KMS-11 (cell line): Measurements from ENCODE around the gene SBNO1.
"Not testable (repeated sequence)": the region's sequence is repeated elsewhere in the genome, so short reads cannot be mapped to it uniquely, and the experiment has no call there.

Experiments
- H2AFZ ChIP-seq: fragments of 200-600 bp; sonication (generic); 2 replicates; pipeline ENCODE4 v1.6.1; 2016; ENCODE audit warnings: antibody characterized with exemption, mixed run types, low read depth
- H3K27ac ChIP-seq: fragments of 200-600 bp; sonication (generic); 2 replicates; pipeline ENCODE4 v1.6.1; 2016; ENCODE audit warnings: mild to moderate bottlenecking, mixed run types
- H3K27me3 ChIP-seq: fragments of 200-600 bp; sonication (generic); 2 replicates; pipeline ENCODE4 v1.6.1; 2017; ENCODE audit warnings: mild to moderate bottlenecking, low read depth, mixed run types, moderate library complexity; ENCODE audit not compliant: insufficient read depth
- H3K36me3 ChIP-seq: fragments of 200-600 bp; sonication (generic); 2 replicates; pipeline ENCODE4 v1.6.1; 2017; ENCODE audit warnings: mild to moderate bottlenecking, mixed run types; ENCODE audit not compliant: insufficient read depth
- H3K4me1 ChIP-seq: fragments of 200-600 bp; sonication (generic); 2 replicates; pipeline ENCODE4 v1.6.1; 2016; ENCODE audit warnings: mild to moderate bottlenecking, low read depth, mixed run types; ENCODE audit not compliant: poor library complexity, severe bottlenecking
- H3K4me2 ChIP-seq: fragments of 200-600 bp; sonication (generic); 2 replicates; pipeline ENCODE4 v1.7.0; 2016; ENCODE audit warnings: mild to moderate bottlenecking, mixed run types
- H3K4me3 ChIP-seq: fragments of 200-600 bp; sonication (generic); IDR thresholded peaks from 2 replicates; pipeline ENCODE4 v1.6.1; 2017; ENCODE audit warnings: low read depth, low read length, mixed read lengths; ENCODE audit not compliant: insufficient read depth
- H3K79me2 ChIP-seq: fragments of 200-600 bp; sonication (generic); 2 replicates; pipeline ENCODE4 v1.6.1; 2016; ENCODE audit warnings: low read depth, mixed run types; ENCODE audit not compliant: insufficient read depth
- H3K9ac ChIP-seq: fragments of 200-600 bp; sonication (generic); 2 replicates; pipeline ENCODE4 v1.6.1; 2016; ENCODE audit warnings: mild to moderate bottlenecking, mixed run types
- H4K20me1 ChIP-seq: fragments of 200-600 bp; sonication (generic); 2 replicates; pipeline ENCODE4 v1.6.1; 2016; ENCODE audit warnings: mild to moderate bottlenecking, mixed run types; ENCODE audit not compliant: insufficient read depth
- TF ChIP-seq, protein P1 (sequence below): fragments of 200-600 bp; sonication (generic); conservative IDR thresholded peaks from 2 replicates; pipeline ENCODE4 v1.6.1; 2017; ENCODE audit warnings: low read depth, mild to moderate bottlenecking, antibody characterized with exemption, low read length, moderate library complexity, mixed read lengths

SBNO1 gene

DNA sequence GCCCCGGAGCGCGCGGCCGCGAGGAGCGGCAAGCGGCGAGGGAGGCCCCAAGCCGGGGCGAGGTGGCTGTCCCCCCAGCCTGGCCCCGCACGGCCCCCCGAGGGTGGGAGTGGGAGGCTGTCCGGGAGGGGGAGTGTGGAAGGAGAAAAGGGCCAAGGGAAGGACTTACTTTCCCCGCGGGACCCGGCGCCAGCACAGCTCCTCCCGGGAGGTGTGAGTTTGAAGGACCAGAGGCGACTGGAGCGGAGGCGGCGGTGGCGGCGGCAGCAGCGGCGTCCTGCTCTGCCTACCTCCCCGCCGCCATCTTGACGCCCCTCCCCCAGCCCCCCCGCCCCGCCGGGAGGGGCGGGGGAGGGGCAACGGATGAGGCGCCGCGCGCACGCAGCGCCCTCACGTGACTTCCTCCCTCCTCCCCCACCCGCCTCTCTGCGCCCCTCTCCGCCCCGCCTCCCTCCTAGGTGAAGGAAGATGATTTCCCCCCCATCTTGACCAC is at the start of gene SBNO1:
TSS of gene SBNO1 (minus strand) at position 316 of the 493 bp plus-strand sequence. CDS start 14,406 bp downstream, outside the sequence.
- H3K27me3 ChIP-seq, result no peaks in the 10 kb centered on the region
- H3K9ac ChIP-seq, result peak within 1 kb of the TSS; percentile 69
- H3K27ac ChIP-seq, result peak within 1 kb of the TSS; percentile 93
- no peak within 1 kb of the TSS for H3K4me3 ChIP-seq
- peak within 1 kb of the TSS; percentile 69 for H3K4me2 ChIP-seq
- H3K4me1 ChIP-seq, result no peaks in the 10 kb centered on the region
- peaks cover 47% of the 10 kb centered on the region for H3K79me2 ChIP-seq
- TF ChIP-seq, protein P1, sequence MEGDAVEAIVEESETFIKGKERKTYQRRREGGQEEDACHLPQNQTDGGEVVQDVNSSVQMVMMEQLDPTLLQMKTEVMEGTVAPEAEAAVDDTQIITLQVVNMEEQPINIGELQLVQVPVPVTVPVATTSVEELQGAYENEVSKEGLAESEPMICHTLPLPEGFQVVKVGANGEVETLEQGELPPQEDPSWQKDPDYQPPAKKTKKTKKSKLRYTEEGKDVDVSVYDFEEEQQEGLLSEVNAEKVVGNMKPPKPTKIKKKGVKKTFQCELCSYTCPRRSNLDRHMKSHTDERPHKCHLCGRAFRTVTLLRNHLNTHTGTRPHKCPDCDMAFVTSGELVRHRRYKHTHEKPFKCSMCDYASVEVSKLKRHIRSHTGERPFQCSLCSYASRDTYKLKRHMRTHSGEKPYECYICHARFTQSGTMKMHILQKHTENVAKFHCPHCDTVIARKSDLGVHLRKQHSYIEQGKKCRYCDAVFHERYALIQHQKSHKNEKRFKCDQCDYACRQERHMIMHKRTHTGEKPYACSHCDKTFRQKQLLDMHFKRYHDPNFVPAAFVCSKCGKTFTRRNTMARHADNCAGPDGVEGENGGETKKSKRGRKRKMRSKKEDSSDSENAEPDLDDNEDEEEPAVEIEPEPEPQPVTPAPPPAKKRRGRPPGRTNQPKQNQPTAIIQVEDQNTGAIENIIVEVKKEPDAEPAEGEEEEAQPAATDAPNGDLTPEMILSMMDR, result no peak
- peak within 1 kb of the TSS; percentile 77 for H2AFZ ChIP-seq
- H3K36me3 ChIP-seq, result no peaks in the 10 kb centered on the region
- H4K20me1 ChIP-seq, result no peaks in the 10 kb centered on the region

DNA sequence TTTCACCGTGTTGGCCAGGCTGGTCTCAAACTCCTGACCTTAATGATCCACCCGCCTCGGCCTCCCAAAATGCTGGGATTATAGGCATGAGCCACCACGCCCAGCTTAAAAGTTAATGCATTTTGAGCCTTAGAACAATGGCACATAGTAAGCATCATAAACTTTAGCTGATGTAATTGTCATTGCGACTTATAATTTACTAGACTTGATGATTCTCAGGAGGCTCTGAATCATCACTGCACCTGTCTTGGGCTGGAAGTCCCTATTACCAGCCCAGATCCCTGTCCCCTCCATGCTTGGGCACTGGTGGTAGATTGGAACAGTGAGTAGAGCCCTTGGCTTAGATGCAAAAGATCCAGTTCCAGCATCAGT is 45.4 kb upstream of the SBNO1 start:
- H3K27me3 ChIP-seq, result no peaks in the 10 kb centered on the region
- H3K79me2 ChIP-seq, result no peaks in the 10 kb centered on the region
- no peak overlapping the region for H2AFZ ChIP-seq
- H3K9ac ChIP-seq, result no peak overlapping the region
- no peak overlapping the region for H3K4me3 ChIP-seq
- H4K20me1 ChIP-seq, result no peaks in the 10 kb centered on the region
- no peaks in the 10 kb centered on the region for H3K36me3 ChIP-seq
- H3K27ac ChIP-seq, result no peak overlapping the region
- TF ChIP-seq, protein P1, result no peak
- H3K4me1 ChIP-seq, result no peaks in the 10 kb centered on the region
- no peak overlapping the region for H3K4me2 ChIP-seq

DNA sequence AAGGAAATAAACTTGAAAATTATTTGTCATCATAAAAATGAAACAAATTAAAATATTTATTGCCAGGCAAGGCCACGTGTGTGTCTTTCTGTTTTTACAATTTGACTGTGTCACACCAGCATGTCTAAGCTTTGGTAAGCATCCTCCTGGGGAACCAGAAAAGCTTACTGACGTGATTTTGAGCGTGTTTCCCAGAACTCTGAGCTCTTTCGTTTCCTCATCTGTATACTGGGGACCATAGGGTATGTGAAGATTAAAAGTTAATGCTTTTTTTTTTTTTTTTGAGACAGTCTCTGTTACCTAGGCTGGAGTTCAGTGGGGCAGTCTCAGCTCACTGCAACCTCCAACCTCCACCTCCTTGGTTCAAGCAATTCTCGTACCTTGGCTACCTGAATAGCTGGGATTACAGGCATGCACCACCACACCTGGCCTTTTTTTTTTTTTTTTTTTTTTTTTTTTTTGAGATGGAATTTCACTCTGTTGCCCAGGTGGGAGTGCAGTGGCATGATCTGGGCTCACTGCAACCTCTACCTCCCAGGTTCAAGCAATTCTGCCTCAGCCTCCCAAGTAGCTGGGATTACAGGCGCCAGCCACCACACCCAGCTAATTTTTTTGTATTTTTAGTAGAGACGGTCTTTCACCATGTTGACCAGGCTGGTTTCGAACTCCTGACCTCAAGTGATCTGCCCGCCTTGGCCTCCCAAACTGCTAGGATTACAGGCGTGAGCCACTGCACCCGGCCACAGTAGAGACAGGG is 44.8 kb upstream of the SBNO1 start:
- H3K27me3 ChIP-seq, H3K79me2 ChIP-seq, H3K9ac ChIP-seq, H2AFZ ChIP-seq, H3K4me2 ChIP-seq, H3K36me3 ChIP-seq, H3K4me1 ChIP-seq, H4K20me1 ChIP-seq, H3K27ac ChIP-seq, H3K4me3 ChIP-seq: not testable (repeated sequence)

DNA sequence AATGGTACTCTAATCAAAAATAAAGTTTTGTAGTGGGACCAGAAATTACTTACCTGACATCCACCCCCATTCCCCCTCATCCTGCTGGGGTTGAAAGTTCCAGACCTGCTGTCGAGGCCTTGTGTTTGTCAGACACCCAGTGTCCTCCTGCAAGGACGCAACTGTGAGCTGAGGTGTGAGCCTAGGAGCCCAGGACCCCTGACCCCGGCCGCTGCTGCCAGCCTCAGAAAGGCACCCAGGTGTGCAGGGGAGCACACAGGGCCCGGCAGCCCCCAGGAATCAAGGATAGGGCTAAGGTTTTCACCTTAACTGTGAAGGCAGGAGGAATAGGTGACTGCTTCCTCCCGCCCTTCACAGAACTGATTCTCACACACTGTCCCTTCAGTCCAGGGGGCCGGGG is 44.0 kb upstream of the SBNO1 start:
- not testable (repeated sequence) for H3K79me2 ChIP-seq, H3K27me3 ChIP-seq, H3K4me2 ChIP-seq, H3K4me3 ChIP-seq, H4K20me1 ChIP-seq, H3K4me1 ChIP-seq, H3K36me3 ChIP-seq, H3K9ac ChIP-seq, H3K27ac ChIP-seq, H2AFZ ChIP-seq

DNA sequence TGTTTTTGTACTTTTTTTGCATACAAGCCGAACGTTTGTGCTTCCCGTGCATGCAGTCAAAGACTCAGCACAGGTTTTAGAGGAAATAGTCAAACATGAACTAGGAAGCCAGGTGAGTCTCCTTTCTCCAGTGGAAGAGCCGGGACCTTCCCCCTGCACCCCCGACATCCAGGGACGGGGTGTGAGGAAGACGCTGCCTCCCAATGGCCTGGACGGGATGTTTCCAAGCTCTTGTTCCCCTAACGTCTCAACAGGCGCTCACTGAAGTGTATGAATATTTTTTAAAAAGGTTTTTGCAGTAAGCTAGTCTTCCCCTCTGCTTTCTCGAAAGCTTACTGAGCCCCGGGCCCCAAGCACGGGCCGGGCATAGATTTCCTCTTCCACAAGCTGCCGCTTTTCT is 43.3 kb upstream of the SBNO1 start:
- H3K4me3 ChIP-seq, H3K4me2 ChIP-seq, H4K20me1 ChIP-seq, H3K27ac ChIP-seq, H3K9ac ChIP-seq, H2AFZ ChIP-seq, H3K79me2 ChIP-seq, H3K36me3 ChIP-seq, H3K4me1 ChIP-seq, H3K27me3 ChIP-seq: not testable (repeated sequence)

DNA sequence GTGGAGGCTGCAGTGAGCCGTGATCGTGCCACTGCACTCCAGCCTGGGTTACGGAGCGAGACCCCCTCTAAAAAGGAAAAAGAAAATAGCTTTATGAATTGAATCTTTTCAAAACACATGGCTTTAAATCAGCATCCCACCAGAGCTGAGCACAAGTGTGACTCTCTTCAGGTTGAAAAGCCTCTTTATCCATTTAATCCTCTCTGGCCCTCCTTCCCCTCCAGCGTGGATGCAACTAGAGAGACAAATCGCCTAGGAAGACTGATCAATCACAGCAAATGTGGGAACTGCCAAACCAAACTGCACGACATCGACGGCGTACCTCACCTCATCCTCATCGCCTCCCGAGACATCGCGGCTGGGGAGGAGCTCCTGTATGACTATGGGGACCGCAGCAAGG is 42.6 kb upstream of the SBNO1 start:
- H3K4me2 ChIP-seq, H3K36me3 ChIP-seq, H2AFZ ChIP-seq, H3K27ac ChIP-seq, H3K9ac ChIP-seq, H3K79me2 ChIP-seq, H3K4me1 ChIP-seq, H3K4me3 ChIP-seq, H4K20me1 ChIP-seq, H3K27me3 ChIP-seq: not testable (repeated sequence)
